NCI-H1105 (cell line): Measurements from ENCODE around the gene PRPH.
"Not testable (repeated sequence)": the region's sequence is repeated elsewhere in the genome, so short reads cannot be mapped to it uniquely, and the experiment has no call there.

Experiments used
- DNase-seq: peaks from one replicate; lab custom pipeline; 2025; lab: John Stamatoyannopoulos, UW

The PRPH gene

DNA sequence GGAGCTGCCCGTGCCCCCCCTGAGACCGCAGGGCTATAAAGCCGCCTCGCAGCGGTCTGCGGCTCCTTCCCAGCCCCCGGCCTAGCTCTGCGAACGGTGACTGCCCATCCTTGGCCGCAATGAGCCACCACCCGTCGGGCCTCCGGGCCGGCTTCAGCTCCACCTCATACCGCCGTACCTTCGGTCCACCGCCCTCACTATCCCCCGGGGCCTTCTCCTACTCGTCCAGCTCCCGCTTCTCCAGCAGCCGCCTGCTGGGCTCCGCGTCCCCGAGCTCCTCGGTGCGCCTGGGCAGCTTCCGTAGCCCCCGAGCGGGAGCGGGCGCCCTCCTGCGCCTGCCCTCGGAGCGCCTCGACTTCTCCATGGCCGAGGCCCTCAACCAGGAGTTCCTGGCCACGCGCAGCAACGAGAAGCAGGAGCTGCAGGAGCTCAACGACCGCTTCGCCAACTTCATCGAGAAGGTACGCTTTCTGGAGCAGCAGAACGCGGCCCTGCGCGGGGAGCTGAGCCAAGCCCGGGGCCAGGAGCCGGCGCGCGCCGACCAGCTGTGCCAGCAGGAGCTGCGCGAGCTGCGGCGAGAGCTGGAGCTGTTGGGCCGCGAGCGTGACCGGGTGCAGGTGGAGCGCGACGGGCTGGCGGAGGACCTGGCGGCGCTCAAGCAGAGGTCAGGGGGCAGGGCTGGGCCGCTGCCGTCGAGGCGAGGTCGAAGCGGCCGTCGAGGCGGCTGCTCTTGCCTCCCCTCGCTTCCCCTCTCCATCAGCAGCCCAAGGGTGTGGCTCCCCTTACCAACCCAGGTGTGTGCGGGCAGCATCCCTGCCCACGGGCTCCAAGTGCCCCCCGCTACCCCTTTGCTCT lies at the start of gene PRPH:
Gene PRPH, plus strand, starts transcription at position 66 of the 855 bp plus-strand sequence. Its CDS starts 54 bp downstream, at position 120.
- DNase-seq: no peak

DNA sequence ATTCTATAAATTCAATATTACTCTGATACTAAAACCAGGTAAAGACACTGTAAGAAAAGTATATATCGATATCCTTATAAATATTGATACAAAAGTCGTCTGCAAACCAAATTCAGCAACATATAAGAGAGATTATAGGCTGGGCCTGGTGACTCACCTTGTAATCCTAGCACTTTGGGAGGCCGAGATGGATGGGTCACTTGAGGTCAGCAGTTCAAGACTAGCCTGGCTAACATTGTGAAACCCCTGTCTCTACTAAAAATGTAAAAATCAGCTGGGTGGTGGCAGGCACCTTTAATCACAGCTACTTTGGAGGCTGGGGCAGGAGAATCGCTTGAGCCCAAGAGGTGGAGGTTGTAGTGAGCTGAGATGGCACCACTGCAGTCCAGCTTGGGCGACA lies 43.6 kb upstream of the PRPH start:
- no peak for DNase-seq

DNA sequence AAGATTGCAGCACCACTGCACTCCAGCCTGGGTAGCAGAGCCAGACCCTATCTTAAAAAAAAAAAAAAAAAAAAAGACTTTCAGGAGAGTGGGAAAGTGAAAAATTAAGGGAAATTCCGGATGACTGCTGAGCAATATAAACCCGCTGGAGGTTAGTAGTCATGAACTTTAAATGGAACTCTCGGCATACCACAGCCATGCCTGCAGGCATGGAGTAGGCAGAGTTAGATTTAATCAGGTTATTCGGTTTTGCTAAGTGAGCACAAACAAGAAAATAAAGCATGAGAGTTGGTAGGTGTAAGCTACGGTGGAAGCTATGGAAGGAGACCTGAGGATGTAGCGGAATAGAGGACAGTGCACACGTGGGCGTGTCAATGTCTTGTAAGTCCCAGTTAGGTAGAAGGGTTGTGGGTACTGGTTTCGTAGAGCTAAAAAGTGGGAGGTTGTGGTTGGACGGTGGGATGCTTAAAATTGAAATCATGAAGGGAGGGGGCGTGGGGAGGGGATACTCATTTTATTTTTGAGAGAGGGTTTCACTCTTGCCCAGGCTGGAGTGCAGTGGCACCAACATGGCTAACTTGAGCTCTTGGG lies 41.8 kb upstream of the PRPH start:
- no peak for DNase-seq

DNA sequence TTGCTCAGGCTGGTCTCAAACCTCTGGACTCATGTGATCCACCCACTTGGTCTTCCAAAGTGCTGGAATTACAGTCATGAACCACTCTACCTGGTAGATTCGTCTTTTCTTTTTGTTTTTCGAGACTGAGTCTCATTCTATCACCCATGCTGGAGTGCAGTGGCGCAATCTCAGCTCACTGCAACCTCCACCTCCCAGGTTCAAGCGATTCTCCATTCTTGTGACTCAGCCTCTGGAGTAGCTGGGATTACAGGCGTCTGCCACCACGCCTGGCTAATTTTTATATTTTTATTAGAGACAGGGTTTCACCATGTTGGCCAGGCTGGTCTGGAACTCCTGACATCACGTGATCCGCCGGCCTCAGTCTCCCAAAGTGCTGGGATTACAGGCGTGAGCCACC lies 39.5 kb upstream of the PRPH start:
- DNase-seq: not testable (repeated sequence)

DNA sequence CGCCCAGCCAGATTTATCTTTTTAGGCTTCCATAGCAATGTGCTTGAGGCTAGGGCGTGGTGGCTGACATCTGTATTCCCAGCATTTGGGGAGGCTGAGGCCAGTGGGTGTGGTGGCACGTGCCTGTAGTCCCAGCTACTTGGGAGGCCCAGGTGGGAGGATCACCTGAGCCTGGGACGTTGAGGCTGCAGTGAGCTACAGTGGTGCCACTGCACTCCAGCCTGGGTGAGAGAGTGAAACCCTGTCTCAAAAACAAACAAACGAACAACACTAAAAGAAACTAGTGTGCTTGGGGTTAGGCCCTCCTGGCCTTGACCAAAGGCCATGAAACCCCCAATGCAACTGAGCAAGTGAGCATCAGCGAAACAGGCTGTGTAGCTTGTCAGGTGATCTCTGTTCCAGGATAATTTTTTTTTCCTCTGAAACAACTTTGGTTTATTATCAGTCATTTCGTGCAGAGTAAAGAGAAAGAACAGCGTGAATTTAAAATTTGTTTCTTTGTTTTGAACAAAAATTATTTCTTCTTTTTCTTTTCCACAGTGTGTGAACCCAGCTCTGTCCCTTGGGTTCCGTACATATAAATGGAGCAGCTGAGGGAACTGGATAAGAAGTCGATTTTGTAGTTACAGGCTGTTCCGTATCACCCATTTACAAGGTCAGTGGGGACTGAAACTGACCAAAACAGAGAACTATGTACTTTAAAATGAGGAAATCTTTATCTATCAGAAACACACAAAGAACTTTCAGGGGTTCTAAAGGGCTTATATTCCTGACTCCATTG lies 38.9 kb upstream of the PRPH start:
- DNase-seq: no peak

DNA sequence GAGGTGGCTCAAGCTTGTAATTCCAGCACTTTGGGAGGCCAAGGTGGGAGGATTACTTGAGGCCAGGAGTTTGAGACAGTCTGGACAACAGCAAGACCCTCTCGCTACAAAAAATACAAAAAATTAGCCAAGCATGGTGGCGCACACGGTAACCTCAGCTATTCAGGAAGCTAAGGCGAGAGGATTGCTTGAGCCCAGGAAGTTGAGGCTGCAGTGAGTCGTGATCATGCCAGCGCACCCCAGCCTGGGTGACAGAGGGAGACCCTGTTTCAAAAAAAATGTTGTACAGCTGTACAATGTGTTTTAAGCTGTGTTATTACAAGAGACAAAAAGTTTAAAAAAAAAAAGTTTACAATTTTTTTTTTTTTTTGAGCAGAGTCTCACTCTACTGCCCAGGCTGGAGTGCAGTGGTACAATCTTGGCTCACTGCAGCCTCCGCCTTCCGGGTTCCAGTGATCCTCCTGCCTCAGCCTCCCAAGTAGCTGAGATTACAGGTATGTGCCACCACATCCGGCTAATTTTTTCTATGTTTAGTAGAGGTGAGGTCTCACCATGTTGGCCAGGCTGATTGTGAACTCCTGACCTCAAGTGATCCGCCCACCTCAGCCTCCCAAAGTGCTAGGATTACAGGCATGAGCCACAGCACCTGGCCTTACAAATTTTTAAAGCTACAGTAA lies 37.3 kb upstream of the PRPH start:
- DNase-seq: not testable (repeated sequence)

DNA sequence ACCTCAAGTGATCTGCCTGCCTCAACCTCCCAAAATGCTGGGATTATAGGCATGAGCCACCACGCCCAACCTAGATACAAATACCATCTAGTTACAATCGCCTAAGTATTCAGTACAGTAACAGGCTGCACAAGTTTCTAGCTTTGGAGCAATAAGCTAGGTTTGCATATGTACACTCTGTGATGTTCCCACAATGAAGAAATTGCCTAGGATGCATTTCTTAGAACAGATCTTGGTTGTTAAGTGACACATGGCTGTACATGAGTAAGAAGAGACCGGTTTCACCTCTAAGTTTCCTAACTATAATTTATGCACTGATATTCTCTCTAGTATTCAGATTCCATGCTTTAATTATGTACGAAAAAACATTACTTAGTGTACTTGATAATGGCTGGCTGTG lies 35.5 kb upstream of the PRPH start:
- no peak for DNase-seq

DNA sequence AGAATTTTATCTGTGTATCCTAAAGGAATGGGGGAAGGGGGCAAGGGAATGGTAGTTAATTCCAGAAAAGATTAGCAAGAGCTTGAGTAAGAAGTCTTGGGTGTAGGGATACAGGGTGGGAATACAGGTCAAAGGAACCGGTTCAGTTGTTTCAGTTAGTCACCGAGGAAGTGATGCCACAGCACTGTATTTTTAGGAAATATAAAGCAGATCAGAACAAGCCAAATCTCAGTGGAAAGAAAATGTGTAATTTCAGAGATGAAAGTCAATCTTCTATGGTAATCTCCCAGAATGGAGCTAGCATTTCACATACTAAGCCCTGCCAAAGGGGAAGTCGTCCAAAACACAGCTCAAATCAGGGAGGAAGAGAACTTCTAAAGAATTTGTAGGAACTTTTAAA lies 34.8 kb upstream of the PRPH start:
- DNase-seq: no peak

DNA sequence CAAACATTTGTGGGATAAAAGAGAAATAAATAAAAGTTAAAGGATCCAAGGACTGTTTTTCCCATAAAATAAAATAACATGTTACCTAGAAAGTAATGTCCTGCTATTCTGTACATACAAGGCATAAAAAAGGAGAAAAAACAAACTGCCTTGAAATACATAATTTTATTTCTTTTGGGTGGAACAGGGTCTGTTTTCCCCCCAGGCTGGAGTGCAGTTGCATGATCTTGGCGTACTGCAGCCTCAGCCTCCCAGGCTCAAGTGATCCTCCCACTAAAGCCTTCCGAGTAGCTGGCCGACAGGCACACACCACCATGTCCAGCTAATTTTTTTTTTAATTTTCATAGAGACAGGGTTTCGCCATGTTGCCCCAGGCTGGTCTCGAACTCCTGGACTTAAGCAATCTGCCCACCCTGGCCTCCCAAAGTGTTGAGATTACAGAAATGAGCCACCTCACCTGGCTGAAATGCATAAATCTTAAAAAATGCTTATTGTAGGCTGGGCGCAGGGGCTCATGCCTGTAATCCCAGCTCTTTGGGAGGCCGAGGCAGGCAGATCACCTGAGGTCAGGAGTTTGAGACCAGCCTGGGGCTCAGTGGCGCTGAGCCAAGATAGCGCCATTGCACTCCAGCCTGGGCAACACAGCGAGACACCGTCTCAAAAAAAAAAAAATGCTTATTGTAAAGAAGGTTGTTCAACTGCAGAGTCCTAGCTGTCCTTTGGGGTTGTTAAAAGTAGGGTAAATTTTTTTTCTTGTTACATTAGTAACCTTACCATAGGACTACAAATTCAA lies 34.2 kb upstream of the PRPH start:
- no peak for DNase-seq

DNA sequence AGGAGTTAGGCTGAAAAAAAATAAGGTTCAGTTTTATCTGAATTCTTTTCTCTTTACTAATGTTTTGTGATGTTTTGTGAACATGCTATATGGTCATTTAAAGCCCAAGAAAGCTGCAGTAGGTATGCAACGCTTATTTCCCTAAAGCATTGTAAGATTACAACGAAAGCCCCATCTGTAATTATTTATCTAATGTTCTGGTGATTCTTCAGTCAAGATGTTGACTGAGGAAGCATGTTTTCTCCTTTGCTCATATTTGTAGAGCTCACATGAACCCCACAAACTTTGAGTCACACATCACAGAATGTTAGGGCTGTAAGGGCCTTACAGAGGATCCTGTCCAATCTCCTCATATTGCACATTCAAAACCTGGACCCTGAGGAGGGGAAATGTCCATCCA lies 33.2 kb upstream of the PRPH start:
- no peak for DNase-seq

DNA sequence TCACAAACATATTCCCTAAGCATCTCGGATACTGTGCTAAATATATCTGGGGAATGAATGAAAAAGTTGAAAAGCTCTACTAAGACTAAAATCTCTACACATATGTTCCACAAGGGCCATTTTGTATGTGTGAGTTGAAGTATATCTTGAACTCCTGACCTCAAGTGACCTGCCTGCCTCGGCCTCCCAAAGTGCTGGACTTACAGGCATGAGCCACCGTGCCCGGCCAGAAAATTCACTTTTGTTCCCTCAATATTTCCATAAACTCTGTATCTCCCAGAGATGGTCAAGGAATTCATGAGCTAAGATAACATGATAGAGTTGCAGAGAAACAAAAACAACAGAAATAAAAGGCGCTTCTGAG lies 31.6 kb upstream of the PRPH start:
- no peak for DNase-seq

DNA sequence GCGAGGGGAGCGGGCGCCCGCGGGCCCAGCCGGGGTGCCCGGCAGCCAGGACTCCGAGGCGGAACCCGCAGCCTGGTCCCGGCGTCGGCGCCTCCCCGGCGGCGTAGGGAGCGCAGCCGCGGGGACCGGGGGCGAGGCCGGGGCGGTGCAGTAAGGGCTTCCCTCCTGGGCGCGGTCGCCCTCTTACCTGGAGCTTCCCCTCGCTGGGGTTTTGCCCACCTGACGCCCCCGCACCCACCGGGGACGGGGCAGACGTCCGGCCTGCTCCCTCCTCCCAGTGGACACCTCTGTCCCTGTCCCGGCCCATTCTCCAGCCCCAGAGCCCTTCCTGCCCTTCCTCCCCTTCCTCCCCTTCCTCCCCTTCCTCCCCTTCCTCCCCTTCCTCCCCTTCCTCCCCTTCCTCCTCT lies 30.5 kb upstream of the PRPH start:
- DNase-seq: no peak

DNA sequence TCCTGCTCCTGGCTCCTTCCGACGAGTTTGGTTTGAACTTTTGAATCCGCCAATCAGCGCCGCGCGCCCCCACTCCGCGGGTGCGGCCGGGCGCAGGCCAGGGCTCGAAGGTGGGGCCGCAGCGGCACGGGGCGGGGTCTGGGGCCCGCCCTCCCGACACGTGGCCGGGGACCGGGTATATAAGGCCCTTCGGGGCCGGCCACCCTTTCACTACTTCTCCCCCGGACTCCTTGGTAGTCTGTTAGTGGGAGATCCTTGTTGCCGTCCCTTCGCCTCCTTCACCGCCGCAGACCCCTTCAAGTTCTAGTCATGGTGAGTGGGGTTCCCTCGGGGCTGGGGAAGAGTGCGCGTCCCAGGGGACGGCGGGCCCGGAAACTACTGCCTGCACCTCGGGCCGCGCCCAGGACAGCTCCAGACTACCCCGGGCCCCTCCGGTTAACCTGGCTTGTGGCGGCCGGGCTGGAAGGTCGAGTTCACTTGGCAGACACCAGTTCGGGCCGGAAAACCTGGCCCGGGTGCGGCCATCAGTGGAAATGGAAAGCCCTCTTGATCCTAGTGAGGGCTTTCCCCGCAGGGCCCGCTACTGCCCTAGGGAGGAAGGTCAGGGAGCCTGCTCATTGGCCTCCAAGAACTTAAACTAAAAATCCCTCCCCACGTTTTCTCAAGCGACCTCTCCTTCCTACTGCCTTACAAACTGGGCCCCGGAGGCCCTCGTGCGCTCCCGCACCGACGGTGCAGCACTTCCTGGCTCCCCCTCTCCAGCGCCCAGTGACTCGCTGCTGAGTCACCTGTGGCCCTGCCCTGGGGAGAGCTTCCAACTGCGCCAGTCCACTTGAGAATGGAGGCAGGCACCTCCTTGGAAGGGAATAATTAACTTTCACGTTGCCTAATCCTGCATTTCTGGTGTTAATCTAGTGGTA lies 29.8 kb upstream of the PRPH start, which contains the start of gene TUBA1C:
Gene TUBA1C, plus strand, starts transcription at position 210 of the 920 bp plus-strand sequence. Its CDS starts 100 bp downstream, at position 310.
- peak; percentile 83 for DNase-seq

DNA sequence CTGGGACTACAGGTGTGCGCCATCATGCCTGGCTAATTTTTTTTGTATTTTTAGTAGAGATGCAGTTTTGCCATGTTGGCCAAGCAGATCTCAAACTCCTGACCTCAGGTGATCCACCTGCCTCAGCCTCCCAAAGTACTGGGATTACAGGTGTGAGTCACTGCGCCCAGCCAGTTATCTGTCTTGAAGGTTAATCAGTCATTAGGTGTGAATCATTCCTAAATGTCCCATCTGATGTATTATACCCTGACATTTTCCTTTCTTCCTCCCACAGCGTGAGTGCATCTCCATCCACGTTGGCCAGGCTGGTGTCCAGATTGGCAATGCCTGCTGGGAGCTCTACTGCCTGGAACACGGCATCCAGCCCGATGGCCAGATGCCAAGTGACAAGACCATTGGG lies 25.8 kb upstream of the PRPH start:
- DNase-seq: not testable (repeated sequence)

DNA sequence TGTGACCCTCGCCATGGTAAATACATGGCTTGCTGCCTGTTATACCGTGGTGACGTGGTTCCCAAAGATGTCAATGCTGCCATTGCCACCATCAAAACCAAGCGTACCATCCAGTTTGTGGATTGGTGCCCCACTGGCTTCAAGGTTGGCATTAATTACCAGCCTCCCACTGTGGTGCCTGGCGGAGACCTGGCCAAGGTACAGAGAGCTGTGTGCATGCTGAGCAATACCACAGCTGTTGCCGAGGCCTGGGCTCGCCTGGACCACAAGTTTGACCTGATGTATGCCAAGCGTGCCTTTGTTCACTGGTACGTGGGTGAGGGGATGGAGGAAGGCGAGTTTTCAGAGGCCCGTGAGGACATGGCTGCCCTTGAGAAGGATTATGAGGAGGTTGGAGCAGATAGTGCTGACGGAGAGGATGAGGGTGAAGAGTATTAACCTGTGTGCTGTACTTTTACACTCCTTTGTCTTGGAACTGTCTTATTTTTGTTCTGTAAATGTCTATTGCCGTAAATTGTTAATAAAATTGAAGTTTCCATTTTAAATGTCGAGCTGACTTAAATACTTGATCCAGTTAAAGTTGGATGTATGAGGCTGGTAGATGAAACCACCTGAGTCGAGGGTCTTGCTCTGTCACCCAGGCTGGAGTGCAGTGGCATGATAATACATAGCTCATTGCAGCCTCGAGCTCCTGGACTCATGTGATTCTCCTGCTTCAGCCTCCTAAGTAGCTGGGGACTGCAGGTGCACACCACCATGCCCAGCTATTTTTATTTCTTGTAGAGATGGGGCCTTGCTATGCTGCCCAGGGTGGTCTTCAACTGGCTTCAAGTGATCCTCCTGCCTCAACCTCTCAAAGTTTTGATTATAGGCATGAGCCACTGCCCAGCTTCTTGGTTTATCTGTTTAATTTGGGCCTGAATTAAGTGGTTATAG lies 21.9 kb upstream of the PRPH start:
- DNase-seq: no peak

DNA sequence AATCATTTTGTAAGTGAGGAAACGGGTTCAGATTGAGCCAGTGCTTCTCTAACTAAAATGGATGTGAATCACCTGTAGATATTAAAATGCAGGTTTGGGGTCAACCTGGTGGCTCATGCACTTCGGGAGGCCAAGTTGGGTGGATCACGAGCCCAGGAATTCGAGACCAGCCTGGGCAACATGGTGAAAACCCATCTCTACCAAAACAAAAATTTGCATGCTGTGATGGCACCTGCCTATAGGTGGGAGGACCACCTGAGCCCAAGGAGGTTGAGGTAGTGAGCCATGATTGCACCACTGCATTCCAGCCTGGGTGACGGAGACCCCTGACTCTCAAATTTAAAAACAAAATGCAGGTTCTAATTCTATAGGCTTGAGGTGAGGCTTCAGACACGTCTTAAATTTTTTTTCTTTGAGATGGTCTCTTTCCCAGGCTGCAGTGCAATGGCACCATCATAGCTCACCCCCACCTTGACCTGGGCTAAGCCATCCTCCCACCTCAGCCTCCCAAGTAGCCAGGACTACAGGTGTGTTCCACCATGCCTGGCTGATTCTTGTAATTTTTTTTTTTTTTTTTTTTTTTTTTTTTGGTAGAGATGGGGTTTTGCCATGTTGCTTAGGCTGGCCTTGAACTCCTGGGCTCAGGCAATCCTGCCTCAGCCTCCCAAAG lies 21.1 kb upstream of the PRPH start:
- DNase-seq: no peak

DNA sequence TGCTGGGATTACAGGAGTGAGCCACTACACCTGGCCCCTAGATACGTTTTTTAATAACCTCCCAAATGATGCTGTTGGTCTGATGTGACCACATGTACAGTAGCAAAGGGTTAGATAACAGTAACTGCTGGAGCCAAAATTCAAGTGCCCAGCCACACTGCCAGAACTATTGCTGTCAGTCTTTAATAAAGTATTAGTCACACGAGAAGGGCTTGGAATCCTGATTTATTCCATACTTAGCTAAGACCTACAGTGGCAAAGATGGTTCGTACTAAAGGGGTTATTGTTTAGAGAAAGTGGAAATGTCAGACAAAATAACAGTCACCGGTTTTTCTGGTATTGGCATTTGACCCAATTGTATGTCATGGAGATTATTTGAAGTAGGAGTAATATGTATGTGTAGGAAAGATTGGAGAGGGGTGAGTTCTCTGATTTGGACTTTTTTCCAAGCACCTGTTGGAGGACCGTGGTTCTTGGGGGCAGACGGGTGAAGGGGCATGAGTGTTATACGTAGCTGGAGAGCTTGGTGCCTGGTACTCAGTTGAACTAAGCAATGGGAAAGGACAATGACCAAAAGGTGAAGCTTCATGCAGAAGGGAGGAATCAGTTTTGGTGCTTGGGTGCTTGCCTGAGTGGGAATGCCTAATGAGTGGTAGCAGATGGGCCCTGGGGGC lies 20.4 kb upstream of the PRPH start:
- DNase-seq: no peak
